ENCODE data around the gene WDR7. TPM values are rescaled to one million over a fixed set of nuclear protein-coding genes. Genes with fewer than 3 reads are reported as not detected.

The WDR7 gene
- total RNA-seq, 1 donor from 2014 or later = 23.1 TPM

DNA sequence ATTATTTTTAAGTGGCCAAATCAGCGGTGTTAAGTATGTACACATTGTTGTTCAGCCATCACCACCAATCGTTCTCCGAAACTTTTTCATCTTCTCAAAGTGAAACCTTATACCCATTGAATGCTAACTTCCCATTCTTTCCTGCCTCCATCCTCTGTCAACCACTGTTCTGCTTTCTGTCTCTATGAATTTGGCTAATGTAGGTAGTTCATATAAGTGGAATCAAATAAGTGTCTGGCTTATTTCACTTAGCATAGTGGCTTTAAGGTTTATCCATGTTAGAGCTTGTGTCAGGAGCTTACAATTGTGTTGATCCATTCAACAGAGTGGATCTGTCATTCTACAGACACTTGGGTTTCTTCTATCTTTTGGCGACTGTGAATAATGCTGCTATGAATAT lies 192.1 kb downstream of the WDR7 start:
- DNase-seq (no peak), ATAC-seq (ENCODE audit: poor library complexity) (no peak)
- intact Hi-C loops (cut with DNase I) = no loop called here

DNA sequence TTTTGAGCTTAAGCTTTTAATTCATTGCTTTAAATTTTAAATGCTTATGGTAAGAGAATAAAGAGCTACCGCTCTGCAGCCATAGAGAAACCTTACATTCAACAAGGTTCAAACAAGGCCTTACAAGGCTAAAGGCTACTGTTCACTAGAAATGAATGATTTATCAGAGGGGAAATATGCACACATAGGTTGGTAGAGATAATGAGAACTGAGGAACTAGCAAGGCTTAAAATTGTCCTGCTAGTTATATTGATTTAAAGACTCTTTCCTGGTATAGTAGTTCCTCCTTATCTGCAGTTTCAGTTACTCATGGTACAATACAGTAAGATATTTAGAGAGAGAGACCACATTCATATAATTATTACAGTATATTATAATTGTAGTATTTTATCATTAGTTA lies 193.4 kb downstream of the WDR7 start:
- ATAC-seq (ENCODE audit: poor library complexity) = no peak

GRCh38 chr18:56851774-56852173 lies 200.6 kb downstream of the WDR7 start:
- DNase-seq (no peak), ATAC-seq (ENCODE audit: poor library complexity) (no peak)
- intact Hi-C loops (cut with DNase I) = no loop called here

More for the DNA sequence above, 193.4 kb downstream of the WDR7 start:
- intact Hi-C loops (cut with DNase I) = no loop called here
- DNase-seq = no peak

DNA sequence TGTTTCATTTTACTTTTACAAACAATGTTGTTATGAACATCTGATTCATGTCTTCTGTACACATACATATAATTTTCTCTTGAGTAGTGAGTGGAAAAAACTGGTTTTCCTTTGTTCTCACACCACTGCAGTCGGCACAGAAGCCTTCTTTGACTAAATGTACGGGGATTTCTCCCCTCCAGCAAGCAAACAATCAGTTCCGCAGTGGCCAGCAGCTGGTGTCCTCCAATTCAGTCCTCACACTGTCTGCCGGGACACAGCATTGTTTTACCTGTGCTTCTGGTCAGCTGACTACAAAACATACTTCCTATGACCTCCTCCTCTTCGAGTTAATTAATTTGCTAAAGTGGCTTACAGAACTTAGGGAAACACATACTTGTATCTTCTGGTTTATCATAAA lies 202.8 kb downstream of the WDR7 start:
- no peak for DNase-seq
- intact Hi-C loops (cut with DNase I) = no loop called here
- no peak for ATAC-seq (ENCODE audit: poor library complexity)

DNA sequence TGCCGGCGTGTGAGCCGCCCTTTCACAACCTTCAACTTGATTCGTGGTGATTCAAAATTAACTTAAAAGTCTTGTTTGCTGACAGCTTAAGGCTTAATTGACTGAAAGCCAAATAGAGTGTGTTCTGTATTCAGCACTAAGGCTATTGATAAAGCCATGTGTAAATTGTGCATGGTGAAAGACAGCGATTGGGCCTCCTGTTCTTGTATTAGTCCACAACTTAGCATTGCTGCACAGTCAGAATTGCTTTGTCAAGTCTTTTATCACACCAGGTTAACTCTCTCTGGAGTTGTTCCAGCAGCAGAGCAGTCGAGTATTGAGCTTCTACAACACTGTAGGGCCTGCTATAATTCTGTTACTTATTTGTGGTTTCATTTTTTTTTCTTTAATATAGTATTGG lies 210.1 kb downstream of the WDR7 start:
- no peak for DNase-seq
- intact Hi-C loops (cut with DNase I) = no loop called here

GRCh38 chr18:56869189-56869777 lies 218.1 kb downstream of the WDR7 start:
- DNase-seq = no peak
- peak; percentile 69 for ATAC-seq (ENCODE audit: poor library complexity)
- intact Hi-C loops (cut with DNase I) = no loop called here

More for the DNA sequence above, 210.1 kb downstream of the WDR7 start:
- no peak for ATAC-seq (ENCODE audit: poor library complexity)

- ATAC-seq (ENCODE audit: poor library complexity) (no peak), DNase-seq (no peak)
- intact Hi-C loops (cut with DNase I) = no loop called here
These were observed 219.8 kb downstream of the WDR7 start for GRCh38 chr18:56870982-56871381.

- ATAC-seq (ENCODE audit: poor library complexity) (no peak), DNase-seq (no peak)
- intact Hi-C loops (cut with DNase I) = no loop called here
These were observed 221.0 kb downstream of the WDR7 start for GRCh38 chr18:56872140-56872539.

GRCh38 chr18:56873441-56874140 lies 222.4 kb downstream of the WDR7 start:
- DNase-seq (no peak), ATAC-seq (ENCODE audit: poor library complexity) (no peak)
- intact Hi-C loops (cut with DNase I) = no loop called here

DNA sequence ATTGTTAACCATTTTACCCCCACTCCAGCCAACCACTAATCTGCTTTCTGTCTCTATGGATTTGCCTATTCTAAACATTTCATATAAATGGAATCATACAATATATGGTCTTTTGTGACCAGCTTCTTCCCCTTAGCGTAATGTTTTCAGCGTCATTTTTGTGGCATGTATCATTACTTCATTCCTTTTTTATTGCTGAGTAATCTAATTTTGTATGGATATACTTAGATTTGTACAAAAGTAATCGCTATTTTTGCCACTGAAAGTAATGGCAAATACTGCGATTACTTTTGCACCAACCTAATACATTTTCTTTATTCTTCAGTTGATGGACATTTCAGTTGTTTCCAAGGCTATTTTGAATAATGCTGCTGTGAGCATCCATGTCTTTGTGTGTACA lies 227.6 kb downstream of the WDR7 start:
- ATAC-seq (ENCODE audit: poor library complexity) = no peak
- intact Hi-C loops (cut with DNase I) = no loop called here
- DNase-seq = no peak

DNA sequence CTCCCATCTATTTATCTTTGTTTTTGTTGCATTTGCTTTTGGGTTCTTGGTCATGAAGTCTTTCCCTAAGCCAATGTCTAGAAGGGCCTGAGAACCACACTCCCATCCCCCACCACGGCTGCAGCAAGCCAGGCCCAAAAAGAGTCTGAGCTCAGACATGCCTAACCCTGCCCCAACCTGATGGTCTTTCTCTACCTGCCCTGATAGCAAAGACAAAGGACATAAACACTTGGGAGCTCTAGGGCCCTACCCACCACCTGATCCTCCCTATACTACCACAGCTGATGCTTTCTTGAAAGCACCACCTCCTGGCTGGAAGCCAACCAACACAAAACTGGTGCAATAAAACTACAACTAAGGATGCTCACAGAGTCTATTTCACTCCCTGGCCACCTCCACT lies 233.4 kb downstream of the WDR7 start:
- DNase-seq = no peak
- no peak for ATAC-seq (ENCODE audit: poor library complexity)
- intact Hi-C loops (cut with DNase I) = no loop called here

GRCh38 chr18:56888978-56889377 lies 237.8 kb downstream of the WDR7 start:
- ATAC-seq (ENCODE audit: poor library complexity) = no peak
- intact Hi-C loops (cut with DNase I) = no loop called here
- DNase-seq = no peak

- ATAC-seq (ENCODE audit: poor library complexity) (no peak), DNase-seq (no peak)
- intact Hi-C loops (cut with DNase I) = no loop called here
These were observed 238.5 kb downstream of the WDR7 start for GRCh38 chr18:56889621-56890020.

DNA sequence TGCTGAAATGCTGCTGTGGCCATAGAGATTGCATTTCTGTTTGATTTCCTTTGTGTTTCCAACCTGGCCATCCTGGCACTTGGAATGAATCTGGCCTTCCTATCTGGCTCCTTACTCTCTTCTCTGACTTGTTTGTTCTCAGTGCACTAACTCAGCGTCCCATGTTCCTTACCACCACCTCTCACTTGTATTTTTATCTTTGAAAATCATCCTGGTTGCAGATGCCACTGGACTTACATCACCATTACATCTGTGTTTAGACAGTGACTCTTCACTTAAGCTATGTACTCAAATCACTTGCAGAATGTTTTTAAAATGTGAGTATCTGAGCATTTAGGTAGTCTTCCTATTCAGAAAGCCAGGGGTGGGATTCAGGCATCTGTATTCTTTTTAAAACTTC lies 239.5 kb downstream of the WDR7 start:
- intact Hi-C loops (cut with DNase I) = no loop called here
- no peak for ATAC-seq (ENCODE audit: poor library complexity)

DNA sequence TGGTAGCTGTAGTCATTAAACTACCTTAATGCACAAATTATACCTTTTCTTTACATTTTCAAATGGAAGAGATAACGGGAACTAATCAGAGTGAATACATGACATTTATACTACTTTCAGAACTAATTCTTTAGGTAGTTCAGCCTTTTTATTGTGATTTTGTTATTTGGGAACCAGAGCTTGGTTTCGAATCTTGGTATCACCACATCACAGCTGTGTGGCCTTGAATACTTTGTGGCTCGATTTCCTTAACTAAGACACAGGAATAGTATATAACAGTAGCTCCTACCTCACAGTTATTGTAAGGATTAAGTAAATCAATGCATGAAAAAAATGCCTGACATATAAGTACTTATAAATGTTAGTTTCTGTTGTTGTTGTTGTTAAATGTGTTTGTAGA lies 240.0 kb downstream of the WDR7 start:
- ATAC-seq (ENCODE audit: poor library complexity) (no peak), DNase-seq (no peak)
- intact Hi-C loops (cut with DNase I) = no loop called here

More for the DNA sequence above, 239.5 kb downstream of the WDR7 start:
- DNase-seq = no peak

GRCh38 chr18:56891870-56892269 lies 240.7 kb downstream of the WDR7 start:
- ATAC-seq (ENCODE audit: poor library complexity) (no peak), DNase-seq (no peak)
- intact Hi-C loops (cut with DNase I) = no loop called here

DNA sequence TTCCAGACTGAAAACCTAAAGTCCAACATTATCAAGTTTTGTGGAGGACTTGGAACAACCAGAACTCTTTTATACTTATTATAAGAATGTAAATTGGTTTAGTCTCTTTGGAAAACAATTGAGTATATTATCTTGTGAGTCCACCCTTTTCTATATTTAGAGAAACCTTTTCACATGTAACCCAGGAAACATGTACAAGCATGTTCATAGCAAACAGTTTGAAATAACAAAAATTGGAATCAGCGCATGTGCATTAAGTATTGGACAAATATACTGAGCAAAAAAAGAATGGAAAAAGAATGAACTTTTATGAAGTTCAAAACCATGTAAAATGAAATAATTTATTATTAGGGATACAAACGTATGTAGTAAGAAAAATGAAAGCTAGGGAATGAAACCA lies 246.0 kb downstream of the WDR7 start:
- no peak for DNase-seq
- intact Hi-C loops (cut with DNase I) = no loop called here
- no peak for ATAC-seq (ENCODE audit: poor library complexity)

DNA sequence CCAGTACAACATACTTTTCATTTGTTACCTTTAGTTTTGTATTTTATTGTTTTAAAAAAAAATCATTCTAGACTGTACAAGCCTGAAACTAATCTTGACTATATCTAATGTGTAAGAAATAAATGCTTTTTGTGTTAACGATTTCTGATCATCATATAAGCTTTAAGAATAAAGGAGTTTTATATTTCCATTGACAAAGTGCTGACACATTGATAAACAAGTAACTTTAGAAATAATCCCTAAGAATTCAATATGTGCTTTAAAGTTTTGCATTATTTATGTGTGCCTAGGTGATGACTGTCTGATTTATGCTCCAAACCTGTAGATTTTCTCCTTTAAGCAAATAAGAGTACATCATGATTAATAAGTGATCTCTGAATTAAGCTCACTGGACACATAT lies 248.5 kb downstream of the WDR7 start:
- DNase-seq = no peak
- intact Hi-C loops (cut with DNase I) = no loop called here
- no peak for ATAC-seq (ENCODE audit: poor library complexity)

- DNase-seq (no peak), ATAC-seq (ENCODE audit: poor library complexity) (peak; percentile 81)
- intact Hi-C loops (cut with DNase I) = no loop called here
These were observed 249.3 kb downstream of the WDR7 start for GRCh38 chr18:56900195-56901094.

GRCh38 chr18:56901919-56902318 lies 250.8 kb downstream of the WDR7 start:
- intact Hi-C loops (cut with DNase I) = no loop called here
- peak; percentile 82 for ATAC-seq (ENCODE audit: poor library complexity)
- no peak for DNase-seq

All from Right ventricle myocardium superior (tissue), 1 donor.